H1 (cell line): ENCODE results near the gene MPHOSPH10. TPM values are rescaled to one million over a fixed set of nuclear protein-coding genes. Genes with fewer than 3 reads are reported as not detected.

Experiments used
- CTCF ChIA-PET: fragments of 300-600 bp; sonication (Branson Sonifier 250); formaldehyde crosslinking; loops from one replicate; lab custom pipeline; 2021; ENCODE audit not compliant: partially characterized antibody; lab: Charles Lee
- POLR2A ChIA-PET: fragments of 300-600 bp; sonication (Branson Sonifier 250); formaldehyde crosslinking; loops from one replicate; lab custom pipeline; 2021; ENCODE audit warnings: inconsistent platforms; ENCODE audit not compliant: partially characterized antibody; lab: Charles Lee
- DNase-seq, 2 experiments: peaks; one replicate each; pipeline versions ENCODE4 v3.0.0 to v3.0.0-alpha.2; 2010 to 2022; ENCODE audit warnings: low spot score in 2 of 2, low read depth in 1 of 2, mixed read lengths in 1 of 2
- FAIRE-seq: peaks from 2 replicates; lab custom pipeline; 2011; peaks lifted over from hg19 to GRCh38; lab: Jason Lieb, UNC
- H2AFZ ChIP-seq: 2 replicates; pipeline ENCODE4 v1.8.1; 2012; ENCODE audit warnings: low read length, inconsistent platforms
- H2AK5ac ChIP-seq: 2 replicates; pipeline ENCODE4 v1.6.1; 2013; ENCODE audit warnings: low read depth, low read length
- H2BK120ac ChIP-seq: replicated peaks from 2 replicates; pipeline ENCODE3; 2013; ENCODE audit warnings: low read depth, low read length, inconsistent platforms
- H2BK12ac ChIP-seq: 2 replicates; pipeline ENCODE4 v1.6.1; 2013; ENCODE audit warnings: low read depth, low read length
- H2BK15ac ChIP-seq: 2 replicates; pipeline ENCODE4 v1.6.1; 2013; ENCODE audit warnings: low read length
- H2BK20ac ChIP-seq: 2 replicates; pipeline ENCODE4 v1.6.1; 2013; ENCODE audit warnings: low read length
- H2BK5ac ChIP-seq: 2 replicates; pipeline ENCODE4 v1.6.1; 2013; ENCODE audit warnings: low read depth, low read length
- H3K14ac ChIP-seq: 2 replicates; pipeline ENCODE4 v1.6.1; 2013; ENCODE audit warnings: inconsistent platforms; ENCODE audit not compliant: insufficient read length
- H3K18ac ChIP-seq: 2 replicates; pipeline ENCODE4 v1.6.1; 2013; ENCODE audit warnings: low read length; ENCODE audit errors: extremely low read depth
- H3K23ac ChIP-seq: 2 replicates; pipeline ENCODE4 v1.6.1; 2013; ENCODE audit warnings: inconsistent platforms; ENCODE audit not compliant: insufficient read length
- H3K23me2 ChIP-seq: 2 replicates; pipeline ENCODE4 v1.6.1; 2013; ENCODE audit warnings: low read depth, low read length
- H3K27ac ChIP-seq: 2 replicates; pipeline ENCODE4 v1.6.1; 2011; ENCODE audit warnings: low read depth, low read length, inconsistent platforms
- H3K27me3 ChIP-seq, 4 experiments: replicated peaks in 1 of 4; 1 replicate in 1 of 4; 2 replicates in 3 of 4; pipeline versions ENCODE4 v1.6.1 to v1.8.1; 2011 to 2013; ENCODE audit warnings: low read length in 3 of 4, mild to moderate bottlenecking in 3 of 4, inconsistent platforms in 2 of 4, mixed read lengths in 2 of 4, moderate library complexity in 1 of 4; ENCODE audit not compliant: control insufficient read depth in 3 of 4, insufficient read depth in 3 of 4; ENCODE audit errors: extremely low read depth in 1 of 4
- H3K36me3 ChIP-seq, 4 experiments: 2 replicates each; pipeline versions ENCODE4 v1.6.1 to v1.8.1; 2011 to 2013; ENCODE audit warnings: mild to moderate bottlenecking in 4 of 4, low read length in 3 of 4, moderate library complexity in 2 of 4, control low read depth in 1 of 4, inconsistent platforms in 1 of 4; ENCODE audit not compliant: insufficient read depth in 4 of 4, control insufficient read depth in 2 of 4
- H3K4ac ChIP-seq: replicated peaks from 2 replicates; pipeline ENCODE3; 2013; ENCODE audit warnings: low read length, low read depth, mixed read lengths, inconsistent platforms; ENCODE audit not compliant: insufficient read length
- H3K4me1 ChIP-seq, 4 experiments: replicated peaks in 1 of 4; 1 replicate in 1 of 4; 2 replicates in 3 of 4; pipeline versions ENCODE4 v1.6.1 to v1.8.1; 2011 to 2013; ENCODE audit warnings: low read length in 3 of 4, inconsistent platforms in 2 of 4, mixed read lengths in 1 of 4; ENCODE audit not compliant: insufficient read depth in 4 of 4, control insufficient read depth in 3 of 4
- H3K4me2 ChIP-seq, 2 experiments: 2 replicates each; pipeline versions ENCODE4 v1.6.1 to v1.8.1; 2011 to 2013; ENCODE audit warnings: low read depth in 2 of 2, low read length in 2 of 2, control low read depth in 1 of 2, inconsistent platforms in 1 of 2, mild to moderate bottlenecking in 1 of 2; ENCODE audit not compliant: insufficient read depth in 1 of 2
- H3K4me3 ChIP-seq, 4 experiments: fragments of 200-600, 300-600 bp in 1 of 4; sonication (generic), shearing (Covaris generic), sonication (Bioruptor Twin) in 1 of 4; 2 replicates each; pipeline versions ENCODE4 v1.5.1 to v1.8.1; 2011 to 2016; ENCODE audit warnings: low read length in 4 of 4, low read depth in 3 of 4, control low read depth in 2 of 4, inconsistent platforms in 2 of 4, mild to moderate bottlenecking in 2 of 4, mixed read lengths in 1 of 4, moderate library complexity in 1 of 4; ENCODE audit not compliant: insufficient read depth in 2 of 4; ENCODE audit errors: extremely low read depth in 1 of 4
- H3K56ac ChIP-seq: replicated peaks from 2 replicates; pipeline ENCODE3; 2013; ENCODE audit warnings: low read depth, mild to moderate bottlenecking, mixed read lengths, low read length, inconsistent platforms; ENCODE audit not compliant: insufficient read length
- H3K79me1 ChIP-seq: 2 replicates; pipeline ENCODE4 v1.6.1; 2013; ENCODE audit warnings: low read depth, low read length, control low read depth
- H3K79me2 ChIP-seq, 2 experiments: 2 replicates each; pipeline versions ENCODE4 v1.6.1 to v1.8.1; 2012 to 2013; ENCODE audit warnings: low read length in 2 of 2, mild to moderate bottlenecking in 2 of 2, inconsistent platforms in 1 of 2; ENCODE audit not compliant: insufficient read depth in 2 of 2, control insufficient read depth in 1 of 2
- H3K9ac ChIP-seq, 4 experiments: replicated peaks in 1 of 4; 1 replicate in 1 of 4; 2 replicates in 3 of 4; pipeline versions ENCODE4 v1.6.1 to v1.8.1; 2011 to 2013; ENCODE audit warnings: low read depth in 3 of 4, low read length in 3 of 4, control low read depth in 2 of 4, mild to moderate bottlenecking in 2 of 4, moderate library complexity in 2 of 4, inconsistent platforms in 1 of 4; ENCODE audit errors: extremely low read depth in 1 of 4
- H3K9me3 ChIP-seq, 2 experiments: 2 replicates each; pipeline versions ENCODE4 v1.6.1 to v1.8.1; 2012 to 2013; ENCODE audit warnings: mild to moderate bottlenecking in 2 of 2, moderate library complexity in 2 of 2, control low read depth in 1 of 2, inconsistent platforms in 1 of 2, low read depth in 1 of 2, low read length in 1 of 2, mixed read lengths in 1 of 2; ENCODE audit not compliant: insufficient read depth in 2 of 2
- H4K20me1 ChIP-seq, 2 experiments: replicated peaks in 1 of 2; 2 replicates each; pipeline versions ENCODE3 to v1.8.1; 2011 to 2013; ENCODE audit warnings: inconsistent platforms in 2 of 2, low read length in 2 of 2, mild to moderate bottlenecking in 1 of 2; ENCODE audit not compliant: insufficient read depth in 2 of 2, control insufficient read depth in 1 of 2
- H4K5ac ChIP-seq: 2 replicates; pipeline ENCODE4 v1.6.1; 2013; ENCODE audit warnings: low read length, low read depth, mixed read lengths, inconsistent platforms; ENCODE audit not compliant: insufficient read length
- H4K8ac ChIP-seq: 2 replicates; pipeline ENCODE4 v1.8.0; 2013; ENCODE audit warnings: mild to moderate bottlenecking, moderate library complexity, low read length, inconsistent platforms; ENCODE audit not compliant: insufficient read depth; ENCODE audit errors: extremely low read depth
- H4K91ac ChIP-seq: replicated peaks from 2 replicates; pipeline ENCODE3; 2013; ENCODE audit warnings: low read length, mixed read lengths, inconsistent platforms; ENCODE audit not compliant: insufficient read length
- ASH2L ChIP-seq: fragments of 200-600, 300-600 bp; sonication (generic); IDR thresholded peaks from one replicate; pipeline ENCODE4 v1.7.1; 2017; ENCODE audit warnings: low read length
- BACH1 ChIP-seq: IDR thresholded peaks from 2 replicates; pipeline ENCODE4 v1.6.1; 2012; ENCODE audit warnings: low read length, improper control_type of control experiment
- CBX5 ChIP-seq: fragments of 300-800, 300-1000 bp; sonication (generic); IDR thresholded peaks from 2 replicates; pipeline ENCODE4 v1.7.1; 2016; ENCODE audit warnings: antibody characterized with exemption, low read length, low read depth
- CHD1 ChIP-seq: IDR thresholded peaks from 2 replicates; pipeline ENCODE4 v1.6.1; 2012; ENCODE audit warnings: low read depth, low read length, improper control_type of control experiment
- GABPA ChIP-seq: IDR thresholded peaks from 2 replicates; pipeline ENCODE4 v1.6.1; 2011; ENCODE audit warnings: mild to moderate bottlenecking, low read length, moderate library complexity, borderline replicate concordance; ENCODE audit not compliant: insufficient read depth
- GTF2F1 ChIP-seq: IDR thresholded peaks from 2 replicates; pipeline ENCODE4 v1.6.1; 2012; ENCODE audit warnings: low read depth, low read length, improper control_type of control experiment, borderline replicate concordance
- PHF8 ChIP-seq: fragments of 200-600 bp; sonication (generic); conservative IDR thresholded peaks from 2 replicates; pipeline ENCODE4 v1.7.1; 2012; ENCODE audit warnings: low read depth, mild to moderate bottlenecking, inconsistent platforms, low read length, moderate library complexity
- POLR2A ChIP-seq, 2 experiments: IDR thresholded peaks; 1 replicate in 1 of 2; 2 replicates in 1 of 2; pipeline ENCODE4 v1.6.1; 2011; ENCODE audit warnings: low read depth in 2 of 2, low read length in 2 of 2, mild to moderate bottlenecking in 2 of 2; ENCODE audit errors: control extremely low read depth in 1 of 2
- TCF12 ChIP-seq: IDR thresholded peaks from 2 replicates; pipeline ENCODE4 v1.6.1; 2011; ENCODE audit warnings: low read depth, mild to moderate bottlenecking, low read length
- WGBS, 2 experiments: shearing (Covaris generic) in 1 of 2; methylation state at CpG; one replicate each; pipeline versions ENCODE4 v1.1.6 to v1.1.7; 2013 to 2015; ENCODE audit warnings: low lambda C conversion rate in 2 of 2, mixed read lengths in 2 of 2, inconsistent platforms in 1 of 2, low coverage in 1 of 2, missing lambda C conversion rate in 1 of 2; ENCODE audit not compliant: insufficient replicate concordance in 2 of 2, insufficient coverage in 1 of 2, insufficient read length in 1 of 2; ENCODE audit errors: extremely low coverage in 1 of 2, missing lambda C conversion rate in 1 of 2; 5-methylcytosine and 5-hydroxymethylcytosine counted together
- polyA plus RNA-seq, 7 experiments: library from polyadenylated mRNA; depleted of rRNA in 3 of 7; stranded (reverse) in 5 of 7; unstranded in 2 of 7; fragments of >200 nt in 5 of 7; fragments of 200-250 nt in 2 of 7; gene quantifications; 1 replicate in 5 of 7; 2 replicates in 1 of 7; 4 replicates in 1 of 7; pipeline versions ENCODE4 v1.2.1 to v1.2.3, GENCODE V29; 2011 to 2013; ENCODE audit warnings: missing spikeins in 2 of 7, mixed read lengths in 2 of 7
- total RNA-seq: library from RNA; stranded (reverse); fragmentation: NEBNext Ultra II Directional; extraction: Animal tissue kit (Norgen Biotek cat#: 25700); gene quantifications from 2 replicates; pipeline ENCODE4 v1.2.1, GENCODE V29; 2021
- TF ChIP-seq, protein P1 (sequence below), 3 experiments: IDR thresholded peaks; 1 replicate in 2 of 3; 2 replicates in 1 of 3; pipeline versions ENCODE4 v1.5.1 to v1.6.1; 2011; ENCODE audit warnings: low read length in 3 of 3, mild to moderate bottlenecking in 3 of 3, inconsistent platforms in 2 of 3, low read depth in 1 of 3, moderate library complexity in 1 of 3; ENCODE audit not compliant: insufficient read depth in 1 of 3; ENCODE audit errors: control extremely low read depth in 1 of 3
- TF ChIP-seq, protein P2 (sequence below): IDR thresholded peaks from 2 replicates; pipeline ENCODE4 v1.6.1; 2012; ENCODE audit warnings: inconsistent platforms

Gene MPHOSPH10
- total and polyA plus RNA-seq, 2 of the 8 experiments (the other 6 are each of a cell fraction or from before 2014, with no cell fraction given), result 4.5 to 39.1 TPM

DNA sequence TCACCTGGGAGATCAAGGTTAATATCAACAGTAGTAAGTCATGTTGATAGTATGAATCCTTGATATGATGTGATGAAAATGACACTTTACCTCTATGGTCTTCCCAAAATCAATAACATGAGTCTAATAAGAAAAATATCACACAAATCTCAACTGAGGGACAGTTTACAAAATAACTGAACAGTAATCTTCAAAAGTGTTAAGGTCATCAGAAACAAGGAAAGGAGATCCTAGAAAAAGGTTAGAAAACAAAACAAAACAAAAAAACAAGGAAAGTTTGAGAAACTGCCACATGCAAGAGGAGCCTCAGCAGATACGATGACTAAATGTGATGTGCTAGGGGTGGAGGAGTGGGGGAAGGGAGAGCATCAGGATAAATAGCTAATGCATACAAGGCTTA lies 16.6 kb upstream of the MPHOSPH10 start:
- FAIRE-seq (no peak), DNase-seq (no peak)
- H2BK12ac ChIP-seq, result no peak overlapping the region
- no peak overlapping the region for H3K18ac ChIP-seq
- no peak overlapping the region for H2BK15ac ChIP-seq
- H3K79me2 ChIP-seq, result no peaks in the 10 kb centered on the region
- peaks cover 0 to 7% of the 10 kb centered on the region in 2 experiments for H4K20me1 ChIP-seq
- ChIA-PET POLR2A (interaction anchor here (0.7 to 3.6 kb wide), 2 partner anchors 12 to 16 kb away, joined by 3 to 12 read pairs; partner anchors contain the start of genes MCEE and MPHOSPH10), CTCF (interaction anchor here (1.2 to 1.8 kb wide), 2 partner anchors 10 to 13 kb away, joined by 3 to 4 read pairs; no protein-coding TSS in a partner anchor)
- H3K4me1 ChIP-seq, result no peaks in the 10 kb centered on the region; a peak in 1 of 7 replicates
- H2AK5ac ChIP-seq, result no peak overlapping the region
- H3K79me1 ChIP-seq, result no peaks in the 10 kb centered on the region
- H3K23me2 ChIP-seq, result no peaks in the 10 kb centered on the region
- H3K23ac ChIP-seq, result no peak overlapping the region
- no peak overlapping the region for H3K4me2 ChIP-seq
- no peak overlapping the region for H2AFZ ChIP-seq
- H3K56ac ChIP-seq, result no peak overlapping the region
- H3K9me3 ChIP-seq, result no peaks in the 10 kb centered on the region
- 93% methylated on average over 1 of the region's 1 CpG; no CpG with 5 or more reads in 1 of the 2 experiments for WGBS, 2 experiments
- no peak overlapping the region for H3K27ac ChIP-seq
- no peak overlapping the region for H3K4me3 ChIP-seq
- H4K5ac ChIP-seq, result no peak overlapping the region
- H2BK5ac ChIP-seq, result no peak overlapping the region
- H2BK120ac ChIP-seq, result no peak overlapping the region
- no peak overlapping the region for H2BK20ac ChIP-seq
- peaks cover 0 to 17% (median 2%) of the 10 kb centered on the region in 4 experiments; a peak in 3 of 8 replicates for H3K36me3 ChIP-seq
- H3K14ac ChIP-seq, result no peak overlapping the region
- H3K9ac ChIP-seq, result no peak overlapping the region
- no peak overlapping the region for H3K4ac ChIP-seq
- H3K27me3 ChIP-seq, result no peaks in the 10 kb centered on the region
- H4K8ac ChIP-seq, result no peak overlapping the region
- H4K91ac ChIP-seq, result no peak overlapping the region
- no peak for TF ChIP-seq POLR2A (IDR thresholded peaks at IDR 0.05; ENCODE audit: control extremely low read depth in 1 of 2, low read depth in 2 of 2, low read length in 2 of 2)
- no peak for TF ChIP-seq ASH2L
- no peak for TF ChIP-seq GABPA
- TF ChIP-seq CBX5, result no peak
- TF ChIP-seq, protein P1, sequence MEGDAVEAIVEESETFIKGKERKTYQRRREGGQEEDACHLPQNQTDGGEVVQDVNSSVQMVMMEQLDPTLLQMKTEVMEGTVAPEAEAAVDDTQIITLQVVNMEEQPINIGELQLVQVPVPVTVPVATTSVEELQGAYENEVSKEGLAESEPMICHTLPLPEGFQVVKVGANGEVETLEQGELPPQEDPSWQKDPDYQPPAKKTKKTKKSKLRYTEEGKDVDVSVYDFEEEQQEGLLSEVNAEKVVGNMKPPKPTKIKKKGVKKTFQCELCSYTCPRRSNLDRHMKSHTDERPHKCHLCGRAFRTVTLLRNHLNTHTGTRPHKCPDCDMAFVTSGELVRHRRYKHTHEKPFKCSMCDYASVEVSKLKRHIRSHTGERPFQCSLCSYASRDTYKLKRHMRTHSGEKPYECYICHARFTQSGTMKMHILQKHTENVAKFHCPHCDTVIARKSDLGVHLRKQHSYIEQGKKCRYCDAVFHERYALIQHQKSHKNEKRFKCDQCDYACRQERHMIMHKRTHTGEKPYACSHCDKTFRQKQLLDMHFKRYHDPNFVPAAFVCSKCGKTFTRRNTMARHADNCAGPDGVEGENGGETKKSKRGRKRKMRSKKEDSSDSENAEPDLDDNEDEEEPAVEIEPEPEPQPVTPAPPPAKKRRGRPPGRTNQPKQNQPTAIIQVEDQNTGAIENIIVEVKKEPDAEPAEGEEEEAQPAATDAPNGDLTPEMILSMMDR (IDR thresholded peaks at IDR 0.05; ENCODE audit: control extremely low read depth in 1 of 3, insufficient read depth in 1 of 3, low read depth in 1 of 3, low read length in 3 of 3), result no peak
- TF ChIP-seq, protein P2, sequence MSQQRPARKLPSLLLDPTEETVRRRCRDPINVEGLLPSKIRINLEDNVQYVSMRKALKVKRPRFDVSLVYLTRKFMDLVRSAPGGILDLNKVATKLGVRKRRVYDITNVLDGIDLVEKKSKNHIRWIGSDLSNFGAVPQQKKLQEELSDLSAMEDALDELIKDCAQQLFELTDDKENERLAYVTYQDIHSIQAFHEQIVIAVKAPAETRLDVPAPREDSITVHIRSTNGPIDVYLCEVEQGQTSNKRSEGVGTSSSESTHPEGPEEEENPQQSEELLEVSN, result no peak
- TF ChIP-seq PHF8, result no peak
- TF ChIP-seq BACH1, result no peak
- no peak for TF ChIP-seq TCF12
- TF ChIP-seq CHD1, result no peak
- no peak for TF ChIP-seq GTF2F1
